NB4 (cell line): Measurements from ENCODE around the gene ZFP92.

Experiments used
- CTCF ChIP-seq: IDR thresholded peaks from one replicate; pipeline ENCODE4 v1.5.1; 2012; ENCODE audit warnings: low read depth, low read length
- MAX ChIP-seq: IDR thresholded peaks from 2 replicates; pipeline ENCODE4 v1.6.1; 2011; ENCODE audit warnings: low read depth, low read length

- no peak for TF ChIP-seq CTCF
- TF ChIP-seq MAX: no peak
These were observed 28.4 kb upstream of the ZFP92 start for GRCh38 chrX:153382563-153383482.
